Hematopoietic multipotent progenitor cell treated with erythropoietin and hydrocortisone succinate and interleukin-3 and kit ligand, for 6 days (in vitro differentiated cells): ENCODE results near the gene B3GALNT1.

ENCODE experiments used
- DNase-seq: peaks from one replicate; pipeline ENCODE4 v3.0.0-alpha.2; 2015

Gene B3GALNT1, protein sequence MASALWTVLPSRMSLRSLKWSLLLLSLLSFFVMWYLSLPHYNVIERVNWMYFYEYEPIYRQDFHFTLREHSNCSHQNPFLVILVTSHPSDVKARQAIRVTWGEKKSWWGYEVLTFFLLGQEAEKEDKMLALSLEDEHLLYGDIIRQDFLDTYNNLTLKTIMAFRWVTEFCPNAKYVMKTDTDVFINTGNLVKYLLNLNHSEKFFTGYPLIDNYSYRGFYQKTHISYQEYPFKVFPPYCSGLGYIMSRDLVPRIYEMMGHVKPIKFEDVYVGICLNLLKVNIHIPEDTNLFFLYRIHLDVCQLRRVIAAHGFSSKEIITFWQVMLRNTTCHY

DNA sequence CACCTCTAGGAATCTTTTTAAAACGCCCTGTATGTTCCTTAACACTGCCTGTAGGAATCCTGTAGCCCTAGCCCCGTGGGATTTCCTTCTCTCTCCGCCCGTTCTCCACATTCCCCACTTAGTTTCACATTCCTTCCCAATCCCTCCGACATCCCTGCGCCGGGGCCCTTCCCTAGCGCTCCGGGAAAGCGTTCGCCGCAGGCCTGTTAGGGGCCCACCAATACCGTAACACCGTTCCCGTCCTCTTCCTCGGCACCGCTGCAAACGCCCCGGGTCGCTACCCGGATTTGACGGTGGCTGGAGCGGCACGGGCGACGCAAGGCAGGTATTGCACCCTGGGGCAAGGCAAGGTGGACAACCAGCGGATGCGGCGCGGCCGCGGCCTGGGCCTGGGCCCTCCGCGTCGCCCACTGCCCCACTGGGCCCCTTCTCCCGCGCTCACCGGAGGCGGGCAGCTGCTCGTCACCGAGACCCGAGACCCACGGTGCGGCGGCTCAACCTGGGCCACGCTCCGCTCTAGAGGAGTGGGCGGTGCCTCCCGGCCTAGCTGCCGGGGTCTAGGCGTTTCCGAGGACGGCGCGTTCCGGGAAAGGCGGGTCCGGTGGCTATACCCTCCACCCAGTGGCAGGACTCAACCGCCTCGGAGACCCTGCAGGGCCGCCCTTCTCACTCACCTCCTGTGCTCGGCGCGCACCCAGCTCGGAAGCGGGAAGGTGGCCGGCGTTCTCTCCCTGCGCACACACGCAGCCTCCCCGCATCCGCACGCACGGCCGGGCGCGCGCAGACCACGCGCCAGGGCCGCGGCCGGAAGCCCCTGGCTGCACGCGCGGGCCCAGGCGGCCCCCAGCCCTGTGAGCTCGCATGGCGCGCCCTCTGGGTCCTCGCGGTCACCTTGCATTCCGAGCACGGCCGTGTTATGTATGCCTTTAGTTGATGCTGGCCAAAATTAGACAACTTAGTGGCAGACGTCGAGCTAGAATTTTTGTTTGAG is at the start of gene B3GALNT1:
B3GALNT1 (minus strand) TSS at position 789 of the 991 bp plus-strand sequence. CDS start 18,595 bp downstream, outside the sequence.
- DNase-seq = peak; percentile 77

DNA sequence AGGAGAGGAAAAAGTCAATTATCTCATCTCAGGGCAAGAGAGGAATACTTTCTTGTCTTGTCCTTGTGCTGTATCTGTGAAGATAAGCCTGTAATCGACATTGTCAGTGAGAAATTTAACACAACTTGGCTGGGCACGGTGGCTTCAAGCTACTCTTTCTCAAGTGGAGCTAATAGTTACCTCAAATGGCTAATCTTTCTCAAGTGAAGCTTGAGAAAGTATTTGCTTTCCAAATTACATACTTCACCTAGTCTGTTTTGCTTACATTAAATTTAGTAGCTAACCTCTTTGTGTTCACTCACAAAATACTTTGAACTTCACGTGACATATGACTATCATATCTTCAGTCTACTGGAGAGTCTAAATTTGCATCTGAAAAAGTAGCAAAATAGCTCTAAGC is 48.3 kb upstream of the B3GALNT1 start:
- DNase-seq = no peak

- DNase-seq = no peak
Observed at GRCh38 chr3:161150001-161150525, 44.9 kb upstream of the B3GALNT1 start.

DNA sequence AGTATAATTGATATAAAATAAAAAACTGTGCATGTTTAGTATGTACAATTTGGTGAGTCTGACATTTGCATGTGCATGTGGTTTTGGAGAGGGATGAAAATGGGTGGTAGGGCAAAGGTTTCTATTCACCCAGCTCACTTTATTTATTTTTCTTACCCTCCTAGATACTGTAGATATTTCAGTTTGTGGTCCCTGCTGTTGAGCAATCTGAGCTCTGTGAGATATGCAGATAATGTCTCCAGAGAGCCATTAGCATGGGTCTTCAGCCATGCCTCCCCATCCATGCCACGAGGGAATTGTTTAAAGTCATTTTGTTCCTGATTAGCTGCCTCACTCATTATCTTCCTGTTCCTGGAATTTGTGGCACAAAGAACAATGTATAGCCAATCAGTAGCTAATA is 44.4 kb upstream of the B3GALNT1 start:
- peak; percentile 50 for DNase-seq

DNA sequence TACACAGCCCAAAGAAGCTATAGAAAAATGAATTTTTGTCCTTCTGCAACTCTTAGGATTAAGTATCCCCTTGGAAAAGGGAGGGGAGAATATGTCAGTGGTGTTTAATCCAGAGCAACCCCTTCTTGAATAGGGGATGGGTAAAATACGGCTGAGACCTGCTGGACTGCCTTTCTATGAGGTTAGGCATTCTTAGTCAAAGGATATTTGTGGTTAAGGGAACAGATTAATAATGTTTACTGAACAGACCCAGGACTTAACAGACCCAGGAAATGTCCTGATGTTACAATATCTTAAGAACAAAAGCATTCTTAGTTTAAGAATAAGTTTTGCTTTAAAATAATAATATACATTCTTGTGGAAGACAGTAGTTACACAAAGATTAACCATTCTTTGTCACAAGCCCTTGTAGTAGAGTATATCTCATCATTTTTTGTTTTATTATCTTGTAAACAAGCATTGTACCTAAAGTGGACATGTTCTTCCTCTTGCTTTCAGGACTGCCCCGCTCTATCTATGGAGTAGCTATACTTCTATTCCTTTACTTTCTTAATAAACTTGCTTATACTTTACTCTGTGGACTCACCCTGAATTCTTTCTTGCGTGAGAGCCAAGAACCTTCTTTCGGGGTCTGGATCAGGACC is 43.8 kb upstream of the B3GALNT1 start:
- DNase-seq = no peak

GRCh38 chr3:161142486-161142885 is 37.3 kb upstream of the B3GALNT1 start:
- no peak for DNase-seq

DNA sequence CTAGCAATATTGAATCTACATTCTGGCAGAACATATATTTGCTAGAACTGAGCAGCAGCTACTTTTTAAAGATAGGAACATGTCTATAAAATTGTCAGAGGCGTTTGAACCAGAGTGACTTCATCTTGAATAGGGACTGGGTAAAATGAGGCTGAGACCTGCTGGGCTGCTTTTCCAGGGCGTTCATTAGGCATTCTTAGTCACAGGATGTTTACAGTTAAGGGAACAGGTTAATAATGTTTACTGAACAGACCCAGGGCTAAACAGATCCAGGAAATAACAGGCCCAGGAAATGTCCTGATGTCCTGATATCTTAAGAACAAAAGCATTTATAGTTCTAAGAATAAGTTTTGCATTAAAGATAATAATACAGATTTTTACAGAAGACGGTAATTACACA is 34.5 kb upstream of the B3GALNT1 start:
- no peak for DNase-seq

- DNase-seq = no peak
Observed at GRCh38 chr3:161137260-161137659, 32.1 kb upstream of the B3GALNT1 start.

DNA sequence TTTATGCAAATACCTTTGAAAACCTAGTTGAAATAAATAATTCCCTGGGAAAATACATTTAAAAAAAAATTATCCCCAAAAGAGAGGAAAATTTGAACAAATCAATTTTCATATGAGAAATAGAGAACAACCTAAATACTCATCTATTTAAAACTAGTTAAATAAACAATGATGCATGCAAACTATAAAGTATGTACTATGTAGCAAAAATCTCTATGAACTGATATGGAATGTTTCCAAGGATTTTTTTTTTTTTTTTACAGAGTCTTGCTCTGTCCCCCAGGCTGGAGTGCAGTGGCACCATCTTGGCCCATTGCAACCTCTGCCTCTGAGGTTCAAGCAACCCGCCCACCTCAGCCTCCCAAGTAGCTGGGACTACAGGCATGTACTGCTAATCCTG is 27.2 kb upstream of the B3GALNT1 start:
- no peak for DNase-seq

DNA sequence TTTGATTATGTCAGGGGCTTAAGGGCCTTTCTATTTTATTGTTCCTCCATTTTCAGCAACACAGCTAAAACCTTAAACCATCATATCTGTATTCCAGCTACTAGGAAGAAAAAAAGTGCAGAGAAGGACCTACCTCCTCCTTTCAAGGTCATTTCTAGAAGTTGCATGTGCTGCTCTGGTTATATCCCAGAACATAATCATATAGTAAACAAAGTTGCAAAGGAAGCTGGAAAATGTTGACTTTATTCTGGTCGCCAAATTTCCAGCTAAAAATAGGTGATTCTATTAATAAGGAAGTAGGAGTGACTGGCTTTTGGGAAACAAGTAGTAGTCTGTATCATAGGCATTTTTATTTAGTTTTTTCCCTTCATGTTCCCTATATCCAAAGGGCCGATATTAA is 21.3 kb upstream of the B3GALNT1 start:
- no peak for DNase-seq

- DNase-seq = no peak
Observed at GRCh38 chr3:161117646-161118045, 12.5 kb upstream of the B3GALNT1 start.

- DNase-seq = peak; percentile 55
Observed at GRCh38 chr3:161108840-161109239, 3.7 kb upstream of the B3GALNT1 start.

- no peak for DNase-seq
Observed at GRCh38 chr3:161107311-161107710, 2.2 kb upstream of the B3GALNT1 start.

DNA sequence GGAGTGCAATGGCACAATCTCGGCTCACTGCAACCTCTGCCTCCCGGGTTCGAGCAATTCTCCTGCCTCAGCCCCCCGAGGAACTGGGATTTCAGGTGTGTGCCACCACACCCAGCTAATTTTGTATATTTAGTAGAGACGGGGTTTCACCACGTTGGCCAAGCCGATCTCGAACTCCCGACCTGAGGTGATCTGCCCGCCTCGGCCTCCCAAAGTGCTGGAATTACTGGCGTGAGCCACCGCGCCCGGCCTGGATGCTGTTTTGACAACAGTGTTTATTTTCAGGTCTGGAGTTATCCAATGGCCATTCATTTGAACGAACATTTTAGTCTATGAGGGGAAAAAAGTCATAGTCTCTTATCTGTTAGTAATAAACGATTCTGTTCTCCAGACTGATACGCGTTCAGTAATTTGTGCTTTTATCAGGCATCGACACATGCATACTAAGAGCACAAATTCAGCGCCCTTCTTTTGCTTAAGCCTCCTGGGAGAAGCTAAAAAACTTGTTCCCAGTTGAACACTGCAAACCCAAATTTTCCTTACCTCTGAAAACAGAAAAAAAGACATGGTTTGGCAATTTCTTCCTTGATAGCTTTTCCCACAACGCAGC is 1.3 kb downstream of the B3GALNT1 start:
- peak; percentile 52 for DNase-seq

- peak; percentile 18 for DNase-seq
Observed at GRCh38 chr3:161101609-161102008, 3.5 kb downstream of the B3GALNT1 start.

DNA sequence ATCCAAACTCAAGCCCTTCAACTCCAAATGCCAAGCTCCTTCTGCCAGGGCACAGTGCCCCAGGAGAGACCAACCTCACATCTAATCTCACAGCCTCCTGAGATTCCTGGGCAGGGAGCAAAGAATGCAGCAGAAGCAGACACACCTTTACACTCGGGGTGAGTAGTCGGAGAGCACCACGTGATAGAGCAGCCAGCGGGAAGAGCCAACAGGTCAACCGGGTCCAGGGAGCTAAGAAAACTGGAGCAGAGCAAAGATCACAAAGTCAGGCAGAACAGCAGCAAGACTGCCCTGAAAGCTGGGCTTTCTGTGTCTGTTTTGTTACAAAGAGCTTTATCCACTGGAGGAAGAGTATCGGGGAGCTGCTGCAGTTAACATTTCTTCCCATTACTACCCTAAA is 4.2 kb downstream of the B3GALNT1 start:
- DNase-seq = no peak

GRCh38 chr3:161096771-161097367 is 8.3 kb downstream of the B3GALNT1 start:
- peak; percentile 27 for DNase-seq

DNA sequence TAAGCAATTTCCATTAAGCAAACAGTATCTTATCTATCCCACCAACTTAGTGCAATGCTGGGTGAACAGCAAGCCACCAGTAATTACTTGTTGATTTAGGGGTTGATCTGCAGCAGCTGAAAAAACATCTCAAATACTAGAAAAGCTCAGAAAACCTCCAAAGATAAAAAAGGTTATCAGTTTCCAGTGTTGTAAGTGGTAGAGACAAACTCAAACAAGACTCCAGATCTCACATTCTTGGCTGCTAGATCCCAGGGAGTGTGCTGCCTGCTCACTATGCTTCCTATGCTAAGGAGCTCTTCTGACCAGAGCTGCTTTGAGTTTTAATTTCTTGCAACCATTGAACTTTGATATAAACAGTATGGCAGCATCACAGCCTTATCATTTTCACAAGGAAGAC is 11.3 kb downstream of the B3GALNT1 start:
- peak; percentile 20 for DNase-seq

DNA sequence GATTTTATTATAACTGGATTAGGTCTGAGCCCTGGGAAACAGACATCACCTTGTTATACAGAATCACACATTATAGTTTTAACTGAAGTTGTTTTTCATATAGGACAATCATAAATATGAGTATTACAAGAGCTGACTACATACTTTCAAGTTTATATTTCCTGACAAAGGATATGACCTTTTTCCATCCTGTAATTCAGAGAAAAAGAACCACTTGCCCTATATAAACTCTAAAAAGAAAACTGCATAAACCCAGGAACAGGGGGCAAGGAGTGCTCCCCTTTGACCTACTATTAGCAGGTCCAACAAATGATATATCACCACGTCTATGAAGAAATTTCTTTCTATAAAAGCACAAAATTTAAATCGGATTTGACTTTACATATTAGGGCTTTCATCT is 20.9 kb downstream of the B3GALNT1 start:
- DNase-seq = no peak

DNA sequence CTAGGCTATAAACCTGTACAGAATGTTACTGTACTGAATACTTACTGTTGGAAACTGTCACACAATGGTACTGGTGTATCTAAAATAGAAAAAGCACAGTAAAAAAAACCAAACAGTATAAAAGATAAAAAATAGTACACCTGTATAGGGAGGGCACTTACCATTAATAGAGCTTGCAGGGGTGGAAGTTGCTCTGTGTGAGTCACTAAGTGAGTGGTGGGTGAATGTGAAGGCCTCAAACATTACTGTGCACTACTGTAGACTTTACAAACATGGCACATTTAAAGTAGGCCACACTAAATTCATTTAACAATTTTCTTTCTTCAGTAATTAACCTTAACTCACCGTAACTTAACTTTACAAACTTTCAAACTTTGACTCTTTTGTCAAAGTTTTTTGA is 22.0 kb downstream of the B3GALNT1 start:
- DNase-seq = no peak

- DNase-seq = no peak
Observed at GRCh38 chr3:161082063-161082462, 23.1 kb downstream of the B3GALNT1 start.

GRCh38 chr3:161081633-161082032 is 23.5 kb downstream of the B3GALNT1 start:
- peak; percentile 14 for DNase-seq
